Hepatocyte (in vitro differentiated cells): Measurements from ENCODE around the gene PRSS33.

ENCODE experiments used
- CTCF ChIP-seq: fragments of 200-600 bp; sonication (generic); IDR thresholded peaks from 2 replicates; pipeline ENCODE4 v1.5.1; 2016; ENCODE audit warnings: antibody characterized with exemption, mild to moderate bottlenecking; ENCODE audit not compliant: poor library complexity
- EZH2phosphoT487 ChIP-seq: fragments of 200-600 bp; sonication (generic); IDR thresholded peaks from one replicate; pipeline ENCODE4 v1.6.1; 2018; ENCODE audit warnings: antibody characterized with exemption, mild to moderate bottlenecking, low read depth, moderate library complexity; ENCODE audit not compliant: unreplicated experiment, severe bottlenecking

GRCh38 chr16:2774161-2774891, 13.0 kb downstream of the PRSS33 start:
- TF ChIP-seq CTCF (no peak), EZH2phosphoT487 (no peak)
